HG03060 (cell line): ENCODE data around the gene GUCD1.

ENCODE experiments used
- ATAC-seq: cut with Tn5 transposase; IDR thresholded peaks from one replicate; pipeline ENCODE4 v1.9.1; 2021; ENCODE audit warnings: low read depth, moderate number of reproducible peaks; ENCODE audit not compliant: unreplicated experiment

GUCD1 gene

DNA sequence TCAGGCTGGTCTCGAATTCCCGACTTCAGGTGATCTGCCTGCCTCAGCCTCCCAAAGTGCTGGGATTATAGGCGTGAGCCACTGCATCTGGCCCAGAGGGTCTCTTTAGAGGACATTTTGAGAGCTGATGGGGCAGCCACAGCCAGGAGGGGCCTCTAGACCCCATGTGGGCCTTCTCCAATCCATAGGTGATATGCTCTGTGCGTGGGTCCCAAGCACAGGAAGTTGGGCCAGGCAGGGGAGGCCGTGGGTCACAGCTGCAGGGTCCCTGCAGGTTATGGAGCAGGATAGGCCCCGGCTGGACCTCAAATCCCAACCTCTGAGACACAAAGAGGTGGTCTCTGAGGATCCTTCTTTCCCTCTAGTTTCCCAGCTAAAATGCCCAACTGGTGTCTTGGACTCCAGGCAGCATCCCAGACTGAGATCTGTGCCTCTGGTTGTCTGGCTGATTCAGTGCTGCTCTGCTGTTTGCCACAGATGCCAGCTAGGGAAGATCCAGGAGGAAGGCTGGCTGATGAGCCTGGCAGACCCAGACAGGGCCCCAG lies 36.4 kb upstream of the GUCD1 start:
- ATAC-seq, result no peak

DNA sequence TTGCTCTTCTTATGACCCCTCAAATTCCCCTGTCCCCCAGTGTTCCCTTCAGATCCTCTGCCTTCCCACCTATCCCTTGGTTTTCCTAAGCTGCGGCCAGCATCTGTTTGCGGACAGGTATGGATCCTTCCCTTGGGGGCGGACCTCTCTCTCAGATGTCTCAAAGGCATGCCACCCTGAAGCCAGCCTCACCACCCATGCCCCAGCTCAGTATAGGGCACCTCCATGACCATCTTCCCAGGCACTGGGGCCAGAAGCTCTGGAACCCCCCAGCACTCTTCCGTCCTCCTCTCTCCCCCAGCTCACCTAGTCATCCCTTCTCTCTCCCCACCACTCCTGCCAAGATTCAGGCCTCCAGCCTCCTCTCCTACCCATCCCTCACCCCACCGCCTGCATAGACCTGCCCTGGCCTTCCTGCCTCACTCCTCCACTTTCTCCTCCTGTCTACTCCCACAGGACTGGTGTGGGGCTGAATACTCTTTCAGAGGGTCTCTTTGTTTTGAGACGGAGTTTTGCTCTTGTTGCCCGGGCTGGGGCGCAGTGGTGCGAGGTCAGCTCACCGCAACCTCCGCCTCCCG lies 35.7 kb upstream of the GUCD1 start:
- no peak for ATAC-seq

- no peak for ATAC-seq
Observed at GRCh38 chr22:24589518-24590030, 34.6 kb upstream of the GUCD1 start.

DNA sequence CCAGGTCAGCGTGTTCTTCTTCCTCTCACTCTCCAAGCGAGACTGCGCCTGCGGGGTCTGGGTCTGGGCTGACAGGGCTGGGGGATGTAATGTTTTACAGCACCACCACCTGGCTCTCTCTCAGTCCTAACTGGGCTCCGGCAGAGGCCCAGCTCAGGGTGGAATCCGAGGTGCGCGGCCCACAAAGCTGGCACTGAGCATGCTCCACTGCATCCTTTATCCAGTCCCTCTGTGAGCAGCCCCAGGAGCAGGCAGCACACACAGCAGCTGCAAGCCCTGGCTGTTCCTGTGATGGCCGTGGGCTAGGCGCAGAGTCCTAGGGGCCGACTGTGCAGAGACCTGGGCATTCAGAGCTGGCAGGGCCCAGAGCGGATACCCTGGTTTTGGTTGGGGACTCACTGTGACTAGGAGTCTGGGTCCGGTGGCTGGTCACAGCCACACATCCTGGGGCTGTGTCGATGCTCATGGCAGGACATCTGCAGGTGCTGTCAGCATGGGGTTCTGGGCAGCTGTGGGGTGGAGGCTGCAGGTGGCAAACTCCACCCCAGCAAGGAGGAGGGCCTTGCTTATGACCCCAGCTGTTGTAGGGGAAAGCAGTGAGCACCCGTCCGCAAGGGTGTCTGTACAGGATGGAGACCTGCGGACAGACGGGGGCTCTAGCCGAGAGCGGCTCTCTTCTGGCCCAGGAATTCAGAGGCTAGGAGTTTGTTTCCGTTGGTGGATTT lies 34.0 kb upstream of the GUCD1 start:
- no peak for ATAC-seq

- ATAC-seq, result no peak
Observed at GRCh38 chr22:24588381-24588756, 33.4 kb upstream of the GUCD1 start.

DNA sequence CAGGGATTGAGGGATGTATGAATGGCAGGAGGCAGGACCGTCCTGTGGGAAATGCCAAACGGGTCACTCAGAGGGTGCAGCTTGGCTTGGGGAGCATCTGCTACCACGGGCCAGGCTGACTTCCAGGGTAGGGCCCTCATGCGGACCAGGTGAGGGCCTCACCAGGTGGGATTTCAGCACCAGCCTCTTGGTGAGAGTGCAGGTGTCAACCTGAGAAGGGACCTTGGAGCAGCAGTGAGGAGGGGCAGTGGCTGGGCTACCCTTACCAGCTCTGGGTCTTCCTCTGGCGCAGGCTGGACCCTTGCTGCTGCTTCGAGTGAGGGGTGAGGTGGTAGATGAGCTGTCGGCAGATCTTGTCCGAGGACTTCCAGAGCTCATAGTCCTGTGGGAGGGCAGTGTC lies 33.0 kb upstream of the GUCD1 start:
- no peak for ATAC-seq

DNA sequence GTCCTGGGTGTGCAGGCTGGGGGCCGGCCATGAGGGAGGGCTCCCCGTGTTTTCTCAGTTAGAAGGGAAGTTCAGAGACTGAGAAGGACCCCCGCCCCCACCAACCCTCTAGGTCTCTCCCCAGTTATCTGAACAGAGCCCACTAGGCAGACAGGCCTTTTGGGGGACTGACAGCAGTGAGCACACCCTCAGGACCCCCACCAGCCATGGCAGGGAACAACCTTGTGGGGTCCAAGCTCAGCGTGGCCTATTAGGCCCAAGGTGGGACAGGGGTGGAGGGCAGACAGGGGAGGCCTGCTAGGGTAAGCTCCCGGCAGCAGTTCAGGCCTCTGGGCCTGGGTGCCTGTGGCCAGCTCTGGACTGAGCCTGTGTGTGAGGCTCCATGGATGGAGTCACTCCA lies 32.3 kb upstream of the GUCD1 start:
- ATAC-seq, result no peak

DNA sequence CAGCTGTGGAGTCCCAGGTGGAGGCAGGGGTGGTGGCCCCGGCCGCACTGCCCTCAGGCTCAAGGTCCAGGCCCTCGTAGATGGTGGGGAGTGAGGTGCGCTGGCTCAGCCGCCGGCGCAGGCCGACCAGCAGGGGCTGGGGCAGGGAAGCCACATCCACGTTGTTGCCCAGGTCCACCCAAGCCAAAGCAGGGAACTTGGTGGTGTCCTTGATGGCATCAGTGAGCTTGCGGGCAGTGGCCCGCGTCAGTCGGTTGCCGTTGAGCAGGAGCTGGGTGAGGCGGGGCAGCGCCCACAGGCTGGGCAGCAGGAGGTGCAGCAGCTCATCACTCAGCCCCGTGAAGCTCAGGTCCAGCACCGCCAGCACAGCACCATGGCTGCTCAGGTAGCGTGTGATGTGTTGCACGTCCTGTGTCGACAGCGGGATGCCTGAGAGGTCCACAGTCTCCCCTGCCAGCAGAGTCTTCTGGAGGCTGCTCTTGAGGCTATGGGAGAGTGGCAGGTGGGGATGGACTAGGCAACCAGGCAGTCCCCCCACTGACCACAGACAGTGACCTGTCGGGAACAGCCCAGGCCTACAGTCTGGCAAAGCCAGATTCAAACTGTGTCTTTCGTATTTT lies 31.1 kb upstream of the GUCD1 start:
- no peak for ATAC-seq

GRCh38 chr22:24585461-24585860 lies 30.5 kb upstream of the GUCD1 start:
- ATAC-seq, result no peak

DNA sequence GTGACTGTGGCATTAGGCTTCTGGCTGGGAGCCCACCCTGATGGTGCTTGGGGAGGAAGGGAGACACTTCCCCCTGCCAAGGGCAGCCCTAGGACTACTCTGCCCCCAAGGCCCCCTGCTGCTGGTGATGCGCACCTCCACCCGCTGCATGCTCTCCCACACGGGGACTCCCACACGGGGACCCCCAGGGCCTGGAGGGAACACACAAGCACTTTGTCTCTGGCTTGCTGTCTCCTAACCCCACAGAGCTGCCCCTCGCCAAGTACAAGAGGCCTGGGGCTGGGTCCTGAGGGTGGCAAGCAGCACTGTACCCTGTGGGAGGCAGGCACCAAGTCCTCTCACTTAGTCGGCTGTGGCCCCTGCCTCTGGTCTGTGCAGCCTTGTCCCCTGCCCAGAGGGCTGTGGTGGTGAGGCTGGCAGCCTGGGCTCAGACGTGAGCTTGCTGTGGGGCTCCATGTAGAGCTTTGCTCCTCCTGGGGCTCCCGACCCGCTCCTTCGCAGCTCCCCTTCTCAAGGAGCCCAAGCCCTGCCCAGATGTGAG lies 30.0 kb upstream of the GUCD1 start:
- ATAC-seq, result no peak

- no peak for ATAC-seq
Observed at GRCh38 chr22:24584166-24584790, 29.3 kb upstream of the GUCD1 start.

GRCh38 chr22:24583221-24584165 lies 28.6 kb upstream of the GUCD1 start:
- ATAC-seq, result no peak

DNA sequence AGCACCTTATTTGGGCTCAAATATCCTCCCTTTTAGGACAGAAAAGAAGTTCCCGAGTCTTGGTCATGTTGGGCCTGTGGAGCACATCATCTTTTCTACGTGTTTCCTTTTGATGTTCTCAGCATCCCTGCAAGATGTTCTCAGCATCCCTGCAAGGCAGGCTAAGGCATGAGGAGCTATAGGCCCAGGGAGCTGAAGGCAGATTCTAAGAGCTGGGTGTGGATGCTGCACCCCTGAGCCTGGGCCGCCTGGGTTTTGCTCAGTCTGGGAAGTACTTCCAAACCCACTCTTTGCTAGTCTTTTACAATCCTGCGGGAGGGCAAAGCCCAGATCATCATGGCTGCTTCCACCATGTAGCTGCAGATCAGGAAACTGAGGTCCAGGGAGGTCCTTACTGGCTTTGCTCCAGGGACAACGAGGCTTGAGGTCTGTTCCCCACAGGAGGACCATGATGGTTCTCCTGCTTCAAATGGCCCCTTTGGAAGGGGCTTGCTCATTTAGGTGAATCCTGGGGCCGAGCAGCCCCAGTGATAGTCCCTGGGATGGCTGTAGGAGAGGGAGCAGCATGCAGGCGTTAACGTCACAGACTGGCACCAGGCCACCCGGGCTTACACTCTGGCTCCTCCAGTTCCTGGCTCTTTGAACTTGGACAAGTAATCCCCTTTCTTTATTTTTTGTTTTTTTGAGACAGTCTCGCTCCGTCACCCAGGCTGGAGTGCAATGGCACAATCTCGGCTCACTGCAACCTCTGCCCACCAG lies 27.3 kb upstream of the GUCD1 start:
- ATAC-seq, result no peak

DNA sequence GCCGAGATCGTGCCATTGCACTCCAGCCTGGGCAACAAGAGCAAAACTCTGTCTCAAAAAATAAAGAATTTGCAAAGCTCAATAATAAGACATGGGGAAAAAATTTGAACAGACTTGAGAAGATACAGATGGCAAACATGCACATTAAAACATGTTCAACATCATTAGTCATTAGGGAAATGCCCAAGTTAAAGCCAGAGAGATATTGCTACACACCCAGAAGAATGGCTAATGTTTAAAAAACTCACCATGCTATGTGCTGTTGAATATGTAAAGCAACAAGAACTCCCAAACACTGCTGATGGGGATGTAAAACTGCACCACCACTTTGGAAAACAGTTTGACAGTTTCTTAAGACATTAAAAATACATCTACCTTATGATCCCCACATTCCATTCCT lies 25.3 kb upstream of the GUCD1 start:
- ATAC-seq, result no peak

DNA sequence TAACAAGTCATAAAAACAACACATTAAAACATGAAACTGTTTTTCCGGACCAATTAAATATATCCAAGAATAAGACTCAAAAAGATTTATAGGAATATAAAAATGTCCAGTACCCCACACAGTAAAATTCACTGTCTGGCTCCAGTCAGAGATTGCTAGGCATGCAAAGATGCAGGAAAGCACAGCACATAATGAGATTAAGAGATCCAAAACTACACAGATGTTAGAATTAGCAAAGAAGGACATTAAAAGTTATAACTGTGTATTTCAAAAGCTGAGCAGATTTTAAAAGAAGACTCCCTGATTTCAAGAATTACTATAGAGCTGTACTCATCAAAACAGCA lies 24.3 kb upstream of the GUCD1 start:
- no peak for ATAC-seq

DNA sequence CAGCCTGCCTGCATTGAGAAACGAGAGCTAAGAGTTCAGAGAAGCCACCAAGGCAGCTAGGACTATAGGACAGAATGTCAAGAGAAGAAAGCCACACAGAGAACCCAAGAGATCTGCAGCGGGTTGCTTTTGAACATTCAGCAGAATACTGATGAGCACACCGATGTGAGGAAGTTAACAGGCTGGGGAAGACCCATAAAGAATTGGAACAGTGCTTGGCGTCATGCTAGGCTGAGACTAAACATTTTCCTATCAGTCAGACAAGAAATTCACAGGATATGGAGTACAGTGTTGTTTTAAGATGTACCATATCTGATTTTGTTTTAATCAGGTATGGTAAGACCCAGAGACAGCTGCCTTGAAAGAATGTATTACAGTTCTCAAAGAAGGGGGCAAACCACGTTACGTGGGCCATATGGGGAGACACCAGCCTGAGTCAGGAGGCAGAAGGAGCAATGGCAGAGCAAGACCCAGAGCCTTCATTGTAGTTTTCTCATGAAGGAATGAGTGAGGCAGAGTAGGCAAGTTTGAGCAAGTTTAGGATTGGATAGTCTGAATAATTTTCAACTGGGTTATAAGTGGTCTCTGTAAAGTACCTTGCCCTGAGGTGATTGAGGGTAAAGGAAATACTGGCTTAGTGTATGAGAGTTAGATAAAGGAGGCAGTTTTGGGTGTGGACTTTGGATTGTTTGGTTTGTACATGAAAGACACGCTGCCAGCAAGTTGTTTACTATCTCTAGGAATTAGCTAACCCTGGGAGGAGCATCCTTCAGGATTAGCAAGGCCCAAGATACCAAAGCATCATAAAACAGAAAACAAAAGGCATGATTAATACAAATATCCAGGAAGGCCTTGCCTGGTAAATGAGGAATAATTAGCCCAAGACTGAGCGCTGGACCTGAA lies 23.7 kb upstream of the GUCD1 start:
- no peak for ATAC-seq

GRCh38 chr22:24576778-24577177 lies 21.8 kb upstream of the GUCD1 start:
- no peak for ATAC-seq

- no peak for ATAC-seq
Observed at GRCh38 chr22:24571266-24571665, 16.3 kb upstream of the GUCD1 start.
